Mesendoderm (in vitro differentiated cells): ENCODE results near the gene PI4KA.
"Not testable (repeated sequence)": the region's sequence is repeated elsewhere in the genome, so short reads cannot be mapped to it uniquely, and the experiment has no call there.

Experiments
- DNase-seq: peaks from one replicate; pipeline ENCODE4 v3.0.0; 2013
- H2AK5ac ChIP-seq: 2 replicates; pipeline ENCODE4 v1.6.1; 2013; ENCODE audit warnings: low read length, inconsistent platforms
- H2BK120ac ChIP-seq: 2 replicates; pipeline ENCODE4 v1.6.1; 2013; ENCODE audit warnings: low read depth, mild to moderate bottlenecking, low read length, moderate library complexity, mixed read lengths
- H2BK15ac ChIP-seq: replicated peaks from 2 replicates; pipeline ENCODE4 v1.6.1; 2013; ENCODE audit warnings: low read depth, mild to moderate bottlenecking, moderate library complexity
- H2BK5ac ChIP-seq: 2 replicates; pipeline ENCODE4 v1.6.1; 2013; ENCODE audit warnings: low read length, inconsistent platforms
- H3K18ac ChIP-seq: 2 replicates; pipeline ENCODE4 v1.6.1; 2013; ENCODE audit warnings: mild to moderate bottlenecking, low read length, mixed read lengths
- H3K23ac ChIP-seq: one replicate; pipeline ENCODE4 v1.6.1; 2013; ENCODE audit warnings: low read length
- H3K27ac ChIP-seq: 2 replicates; pipeline ENCODE4 v1.5.1; 2013; ENCODE audit warnings: low read depth, mild to moderate bottlenecking, inconsistent platforms, low read length, moderate library complexity
- H3K27me3 ChIP-seq: 2 replicates; pipeline ENCODE4 v1.6.1; 2013; ENCODE audit warnings: low read length, control low read depth, mild to moderate bottlenecking, inconsistent platforms; ENCODE audit not compliant: insufficient read depth, poor library complexity
- H3K36me3 ChIP-seq: 2 replicates; pipeline ENCODE4 v1.6.1; 2013; ENCODE audit warnings: low read length, inconsistent platforms; ENCODE audit not compliant: control insufficient read depth, insufficient read depth
- H3K4ac ChIP-seq: one replicate; pipeline ENCODE4 v1.6.1; 2013; ENCODE audit warnings: low read depth, mild to moderate bottlenecking, low read length, moderate library complexity
- H3K4me1 ChIP-seq: 2 replicates; pipeline ENCODE4 v1.6.1; 2013; ENCODE audit warnings: low read depth, low read length, inconsistent platforms; ENCODE audit not compliant: control insufficient read depth
- H3K4me2 ChIP-seq: 2 replicates; pipeline ENCODE4 v1.6.1; 2013; ENCODE audit warnings: low read length
- H3K4me3 ChIP-seq: 2 replicates; pipeline ENCODE4 v1.5.1; 2013; ENCODE audit warnings: mild to moderate bottlenecking, low read length
- H3K56ac ChIP-seq: one replicate; pipeline ENCODE4 v1.6.1; 2013; ENCODE audit warnings: low read length
- H3K79me1 ChIP-seq: 2 replicates; pipeline ENCODE4 v1.6.1; 2013; ENCODE audit warnings: low read length, inconsistent platforms
- H3K79me2 ChIP-seq: 2 replicates; pipeline ENCODE4 v1.6.1; 2013; ENCODE audit warnings: mild to moderate bottlenecking, low read length; ENCODE audit not compliant: control insufficient read depth, insufficient read depth
- H3K9ac ChIP-seq: 2 replicates; pipeline ENCODE4 v1.6.1; 2013; ENCODE audit warnings: low read length, inconsistent platforms
- H4K5ac ChIP-seq: one replicate; pipeline ENCODE4 v1.6.1; 2013; ENCODE audit warnings: low read length
- H4K8ac ChIP-seq: one replicate; pipeline ENCODE4 v1.6.1; 2013; ENCODE audit warnings: low read depth, mild to moderate bottlenecking, control low read depth, low read length, moderate library complexity
- WGBS: extraction: QIAGEN DNeasy Blood & Tissue Kit; methylation state at CpG from one replicate; pipeline ENCODE4 v1.1.7; 2013; ENCODE audit warnings: low lambda C conversion rate, missing lambda C conversion rate; ENCODE audit not compliant: insufficient coverage; ENCODE audit errors: extremely low coverage; 5-methylcytosine and 5-hydroxymethylcytosine counted together

The PI4KA gene

DNA sequence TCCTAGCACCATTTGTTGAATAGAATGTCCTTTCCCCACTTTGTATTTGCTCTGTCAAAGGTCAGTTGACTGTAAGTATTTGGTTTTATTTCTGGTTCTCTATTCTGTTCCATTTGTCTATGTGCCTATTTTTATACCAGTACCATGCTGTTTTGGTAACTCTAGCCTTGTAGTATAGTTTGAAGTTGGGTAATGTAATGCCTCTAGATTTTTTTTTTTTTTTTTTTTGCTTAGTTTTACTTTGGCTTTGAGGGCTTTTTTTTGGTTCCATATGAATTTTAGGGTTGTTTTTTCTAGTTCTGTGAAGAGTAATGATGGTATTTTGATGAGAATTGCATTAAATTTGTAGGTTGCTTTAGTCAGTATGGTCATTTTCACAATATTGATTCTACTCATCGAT, 183.0 kb downstream of the PI4KA start:
- H3K4me2 ChIP-seq, H3K9ac ChIP-seq, H3K56ac ChIP-seq, H4K8ac ChIP-seq, H3K18ac ChIP-seq, H3K27me3 ChIP-seq, H3K4me1 ChIP-seq, H3K4me3 ChIP-seq, H3K27ac ChIP-seq, H3K23ac ChIP-seq, H4K5ac ChIP-seq, H2BK15ac ChIP-seq, H3K79me2 ChIP-seq, H2BK5ac ChIP-seq, H3K36me3 ChIP-seq, H2BK120ac ChIP-seq, DNase-seq, H3K4ac ChIP-seq, H2AK5ac ChIP-seq, H3K79me1 ChIP-seq: not testable (repeated sequence)
- no CpG with 5 or more reads among the region's 1 CpG for WGBS

DNA sequence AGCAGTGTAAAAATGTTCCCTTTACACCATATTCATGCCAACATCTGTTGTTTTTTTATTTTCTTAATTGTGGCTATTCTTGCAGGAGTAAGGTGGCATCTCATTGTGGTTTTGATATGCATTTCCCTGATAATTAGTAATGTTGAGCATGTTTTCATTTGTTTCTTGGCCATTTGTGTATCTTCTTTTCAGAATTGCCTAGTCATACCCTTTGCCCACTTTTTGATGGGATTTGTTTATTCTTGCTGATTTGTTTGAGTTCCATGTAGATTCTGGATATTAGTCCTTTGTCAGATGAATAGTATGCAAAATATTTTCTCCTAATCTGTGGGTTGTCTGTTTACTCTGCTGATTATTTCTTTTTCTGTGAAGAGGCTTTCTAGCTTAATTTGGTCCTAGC, 183.6 kb downstream of the PI4KA start:
- Histone ChIP-seq H3K36me3 (no peaks in the 10 kb centered on the region), H3K56ac (no peak overlapping the region), H3K27me3 (no peaks in the 10 kb centered on the region), H4K5ac (no peak overlapping the region), H2BK5ac (no peak overlapping the region), H2AK5ac (no peak overlapping the region), H3K79me1 (no peaks in the 10 kb centered on the region), H3K4me3 (no peak overlapping the region), H3K4me1 (no peaks in the 10 kb centered on the region), H3K4me2 (no peak overlapping the region), H2BK120ac (no peak overlapping the region), H2BK15ac (no peak overlapping the region), H3K18ac (no peak overlapping the region), H3K27ac (no peak overlapping the region), H3K9ac (no peak overlapping the region), H3K4ac (no peak overlapping the region), H4K8ac (no peak overlapping the region), H3K23ac (no peak overlapping the region), H3K79me2 (no peaks in the 10 kb centered on the region)
- no peak for DNase-seq

GRCh38 chr22:20673295-20674195, 185.1 kb downstream of the PI4KA start:
- Histone ChIP-seq H3K79me2 (no peaks in the 10 kb centered on the region), H4K8ac (no peak overlapping the region), H4K5ac (no peak overlapping the region), H3K9ac (no peak overlapping the region), H3K23ac (no peak overlapping the region), H2BK120ac (no peak overlapping the region), H3K79me1 (no peaks in the 10 kb centered on the region), H3K4ac (no peak overlapping the region), H2BK15ac (no peak overlapping the region), H3K56ac (no peak overlapping the region), H3K36me3 (no peaks in the 10 kb centered on the region), H3K4me1 (no peaks in the 10 kb centered on the region), H3K27ac (no peak overlapping the region), H3K4me2 (no peak overlapping the region), H2AK5ac (no peak overlapping the region), H2BK5ac (no peak overlapping the region), H3K27me3 (no peaks in the 10 kb centered on the region), H3K18ac (no peak overlapping the region), H3K4me3 (no peak overlapping the region)
- no CpG with 5 or more reads among the region's 5 CpGs for WGBS
- no peak for DNase-seq

- no peaks in the 10 kb centered on the region for H3K79me1 ChIP-seq
- no peak overlapping the region for H3K27ac ChIP-seq
- H3K4me2 ChIP-seq: no peak overlapping the region
- WGBS: no CpG with 5 or more reads among the region's 3 CpGs
- H3K36me3 ChIP-seq: no peaks in the 10 kb centered on the region
- no peak overlapping the region for H2BK120ac ChIP-seq
- no peak overlapping the region for H3K23ac ChIP-seq
- H3K4me1 ChIP-seq: no peaks in the 10 kb centered on the region
- H4K5ac ChIP-seq: no peak overlapping the region
- no peaks in the 10 kb centered on the region for H3K27me3 ChIP-seq
- no peak overlapping the region for H3K56ac ChIP-seq
- no peak overlapping the region for H3K9ac ChIP-seq
- no peak overlapping the region for H3K18ac ChIP-seq
- no peak overlapping the region for H2BK15ac ChIP-seq
- no peak overlapping the region for H3K4ac ChIP-seq
- no peak overlapping the region for H3K4me3 ChIP-seq
- no peak overlapping the region for H2BK5ac ChIP-seq
- H3K79me2 ChIP-seq: no peaks in the 10 kb centered on the region
- no peak overlapping the region for H2AK5ac ChIP-seq
- no peak for DNase-seq
- no peak overlapping the region for H4K8ac ChIP-seq
Observed at GRCh38 chr22:20672732-20673131, 185.9 kb downstream of the PI4KA start.

DNA sequence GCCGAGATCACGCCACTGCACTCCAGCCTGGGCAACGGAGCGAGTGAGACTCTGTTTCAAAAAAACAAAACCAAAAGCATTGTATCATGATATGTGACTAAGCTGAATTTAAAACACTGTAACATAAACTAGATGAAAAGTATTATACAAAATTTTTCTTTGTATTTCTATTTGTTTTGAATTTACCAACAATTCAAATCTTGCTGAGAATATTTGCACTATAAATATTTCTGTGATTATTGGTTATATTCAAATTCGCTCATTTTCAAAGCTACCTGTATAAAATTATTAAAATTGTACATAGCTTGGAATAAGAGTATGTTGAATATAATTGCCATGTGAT, 186.6 kb downstream of the PI4KA start:
- Histone ChIP-seq H3K23ac (no peak overlapping the region), H2BK120ac (no peak overlapping the region), H3K56ac (no peak overlapping the region), H3K9ac (no peak overlapping the region), H4K5ac (no peak overlapping the region), H2BK5ac (no peak overlapping the region), H2AK5ac (no peak overlapping the region), H3K18ac (no peak overlapping the region), H2BK15ac (no peak overlapping the region), H3K27ac (no peak overlapping the region), H3K79me1 (no peaks in the 10 kb centered on the region), H3K4me2 (no peak overlapping the region), H4K8ac (no peak overlapping the region), H3K4me1 (no peaks in the 10 kb centered on the region), H3K27me3 (no peaks in the 10 kb centered on the region), H3K79me2 (no peaks in the 10 kb centered on the region), H3K4me3 (no peak overlapping the region), H3K4ac (no peak overlapping the region), H3K36me3 (no peaks in the 10 kb centered on the region)
- DNase-seq: no peak
- no CpG with 5 or more reads among the region's 5 CpGs for WGBS
